Colonic mucosa (tissue), 4 donors: ENCODE results near the gene TRPC6. TPM values are rescaled to one million over a fixed set of nuclear protein-coding genes. Genes with fewer than 3 reads are reported as not detected.

Source experiments
- DNase-seq: peaks from one replicate; pipeline ENCODE4 v3.0.0-alpha.2; 2020
- H3K27ac ChIP-seq: fragments of 200-600 bp; one replicate; pipeline ENCODE4 v1.8.0; 2021
- H3K27me3 ChIP-seq: fragments of 200-600 bp; one replicate; pipeline ENCODE4 v1.8.0; 2021
- H3K36me3 ChIP-seq: fragments of 200-600 bp; one replicate; pipeline ENCODE4 v1.8.0; 2021
- H3K4me1 ChIP-seq: fragments of 200-600 bp; one replicate; pipeline ENCODE4 v1.8.0; 2021; ENCODE audit warnings: mild to moderate bottlenecking
- H3K4me3 ChIP-seq: fragments of 200-600 bp; one replicate; pipeline ENCODE4 v1.8.0; 2021
- H3K9ac ChIP-seq, 2 donors: one replicate each; pipeline ENCODE4 v1.7.0; 2013; ENCODE audit warnings: control low read depth in 2 of 2, low read depth in 2 of 2, low read length in 2 of 2
- H3K9me3 ChIP-seq: fragments of 200-600 bp; one replicate; pipeline ENCODE4 v1.8.0; 2021
- intact Hi-C: fragments of 100-400 bp; cut with DNase I; formaldehyde crosslinking; loops from one replicate; pipeline ENCODE4 v1.14.1; 2022
- total RNA-seq, 2 donors: library from RNA; stranded (reverse); fragmentation: NEBNext Ultra II Directional in 1 of 2; extraction: Animal tissue kit (Norgen Biotek cat#: 25700) in 1 of 2; gene quantifications; one replicate each; pipeline ENCODE4 v1.2.1, GENCODE V29; 2021
- TF ChIP-seq, protein P1 (sequence below): fragments of 200-600 bp; IDR thresholded peaks from one replicate; pipeline ENCODE4 v1.8.0; 2022; ENCODE audit warnings: antibody characterized with exemption, mild to moderate bottlenecking
- donor health status: healthy.
- donor health status: DM: no; HTN: no; CAD: no.
- donor health status: DM: no; HTN: no; CAD: no.

The TRPC6 gene
- total RNA-seq, 2 donors from 2014 or later, result 0.37 to 0.96 TPM

GRCh38 chr11:101446238-101446637, 137.6 kb downstream of the TRPC6 start:
- TF ChIP-seq, protein P1, sequence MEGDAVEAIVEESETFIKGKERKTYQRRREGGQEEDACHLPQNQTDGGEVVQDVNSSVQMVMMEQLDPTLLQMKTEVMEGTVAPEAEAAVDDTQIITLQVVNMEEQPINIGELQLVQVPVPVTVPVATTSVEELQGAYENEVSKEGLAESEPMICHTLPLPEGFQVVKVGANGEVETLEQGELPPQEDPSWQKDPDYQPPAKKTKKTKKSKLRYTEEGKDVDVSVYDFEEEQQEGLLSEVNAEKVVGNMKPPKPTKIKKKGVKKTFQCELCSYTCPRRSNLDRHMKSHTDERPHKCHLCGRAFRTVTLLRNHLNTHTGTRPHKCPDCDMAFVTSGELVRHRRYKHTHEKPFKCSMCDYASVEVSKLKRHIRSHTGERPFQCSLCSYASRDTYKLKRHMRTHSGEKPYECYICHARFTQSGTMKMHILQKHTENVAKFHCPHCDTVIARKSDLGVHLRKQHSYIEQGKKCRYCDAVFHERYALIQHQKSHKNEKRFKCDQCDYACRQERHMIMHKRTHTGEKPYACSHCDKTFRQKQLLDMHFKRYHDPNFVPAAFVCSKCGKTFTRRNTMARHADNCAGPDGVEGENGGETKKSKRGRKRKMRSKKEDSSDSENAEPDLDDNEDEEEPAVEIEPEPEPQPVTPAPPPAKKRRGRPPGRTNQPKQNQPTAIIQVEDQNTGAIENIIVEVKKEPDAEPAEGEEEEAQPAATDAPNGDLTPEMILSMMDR, result no peak
- no peak for DNase-seq
- no peak overlapping the region for H3K9ac ChIP-seq
- H3K36me3 ChIP-seq, result no peaks in the 10 kb centered on the region
- H3K27ac ChIP-seq, result no peak overlapping the region
- no peaks in the 10 kb centered on the region for H3K27me3 ChIP-seq
- intact Hi-C loops, result no loop called here
- H3K9me3 ChIP-seq, result no peaks in the 10 kb centered on the region
- H3K4me1 ChIP-seq, result no peaks in the 10 kb centered on the region
- H3K4me3 ChIP-seq, result no peak overlapping the region

DNA sequence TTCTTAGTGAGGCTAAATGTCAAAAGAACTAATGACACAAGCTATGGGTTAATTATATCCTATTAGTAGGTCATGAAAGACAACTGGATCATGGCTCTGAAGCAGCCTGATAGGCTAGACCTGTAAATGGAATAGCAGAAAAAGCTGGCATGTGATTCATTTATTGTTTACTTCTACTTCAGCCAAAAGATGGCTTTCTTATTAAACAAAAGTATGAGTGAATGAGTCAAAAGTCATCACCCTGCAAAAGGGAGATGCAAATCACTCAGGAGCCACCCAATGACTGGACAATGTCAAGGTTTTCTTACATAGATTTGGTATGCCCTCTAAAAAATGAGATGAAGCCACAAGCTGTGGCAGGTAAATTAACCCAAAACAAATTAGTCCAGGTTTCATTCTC, 138.0 kb downstream of the TRPC6 start:
- TF ChIP-seq, protein P1, result no peak
- no peak for DNase-seq
- no peaks in the 10 kb centered on the region for H3K9me3 ChIP-seq
- H3K9ac ChIP-seq, result no peak overlapping the region
- H3K27me3 ChIP-seq, result no peaks in the 10 kb centered on the region
- H3K4me3 ChIP-seq, result no peak overlapping the region
- intact Hi-C loops, result no loop called here
- H3K4me1 ChIP-seq, result no peaks in the 10 kb centered on the region
- H3K27ac ChIP-seq, result no peak overlapping the region
- no peaks in the 10 kb centered on the region for H3K36me3 ChIP-seq

DNA sequence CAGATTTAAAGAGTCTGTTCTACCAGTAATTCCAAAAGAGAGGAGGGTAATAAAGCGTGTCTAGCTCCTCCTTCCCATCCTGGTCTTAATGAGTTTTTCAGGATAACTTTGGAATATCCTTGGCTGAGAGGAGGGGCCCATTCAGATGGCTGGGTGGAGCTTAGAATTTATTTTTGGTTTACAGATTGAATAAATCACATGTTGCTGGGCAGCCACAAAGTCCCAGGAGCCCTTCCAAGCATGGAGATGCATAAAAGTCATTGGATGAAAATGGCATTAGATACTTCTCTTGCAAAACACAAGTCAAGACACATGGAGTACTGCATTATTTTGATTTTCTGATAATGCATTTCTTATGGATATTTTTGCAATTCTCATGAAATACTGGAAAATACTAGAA, 139.0 kb downstream of the TRPC6 start:
- DNase-seq, result no peak
- Histone ChIP-seq H3K4me1 (no peaks in the 10 kb centered on the region), H3K4me3 (no peak overlapping the region), H3K27ac (no peak overlapping the region), H3K27me3 (no peaks in the 10 kb centered on the region), H3K9me3 (no peaks in the 10 kb centered on the region), H3K9ac (no peak overlapping the region), H3K36me3 (no peaks in the 10 kb centered on the region)
- intact Hi-C loops, result no loop called here
- TF ChIP-seq, protein P1, result no peak

DNA sequence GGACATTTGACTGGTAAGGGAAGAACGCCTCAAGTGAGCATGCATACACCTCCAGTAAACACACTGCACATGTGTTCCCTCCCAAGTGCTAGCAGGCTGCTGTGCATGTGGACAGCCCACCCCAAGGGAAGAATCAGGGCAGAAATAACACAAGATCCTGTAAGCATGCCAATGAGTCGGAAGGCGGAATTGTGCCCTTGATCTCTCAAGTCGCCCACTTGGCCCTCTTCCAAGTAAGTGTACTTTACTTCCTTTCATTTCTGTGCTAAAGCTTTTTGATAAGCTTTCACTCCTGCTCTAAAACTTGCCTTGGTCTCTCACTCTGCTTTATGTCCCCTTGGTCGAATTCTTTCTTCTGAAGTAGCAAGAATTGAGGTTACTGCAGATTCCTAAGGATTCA, 139.6 kb downstream of the TRPC6 start:
- Histone ChIP-seq H3K9ac (no peak overlapping the region), H3K27me3 (no peaks in the 10 kb centered on the region), H3K36me3 (no peaks in the 10 kb centered on the region), H3K4me3 (no peak overlapping the region), H3K27ac (no peak overlapping the region), H3K9me3 (no peaks in the 10 kb centered on the region), H3K4me1 (no peaks in the 10 kb centered on the region)
- peak; percentile 27 for DNase-seq
- intact Hi-C loops, result no loop called here
- TF ChIP-seq, protein P1, result no peak

DNA sequence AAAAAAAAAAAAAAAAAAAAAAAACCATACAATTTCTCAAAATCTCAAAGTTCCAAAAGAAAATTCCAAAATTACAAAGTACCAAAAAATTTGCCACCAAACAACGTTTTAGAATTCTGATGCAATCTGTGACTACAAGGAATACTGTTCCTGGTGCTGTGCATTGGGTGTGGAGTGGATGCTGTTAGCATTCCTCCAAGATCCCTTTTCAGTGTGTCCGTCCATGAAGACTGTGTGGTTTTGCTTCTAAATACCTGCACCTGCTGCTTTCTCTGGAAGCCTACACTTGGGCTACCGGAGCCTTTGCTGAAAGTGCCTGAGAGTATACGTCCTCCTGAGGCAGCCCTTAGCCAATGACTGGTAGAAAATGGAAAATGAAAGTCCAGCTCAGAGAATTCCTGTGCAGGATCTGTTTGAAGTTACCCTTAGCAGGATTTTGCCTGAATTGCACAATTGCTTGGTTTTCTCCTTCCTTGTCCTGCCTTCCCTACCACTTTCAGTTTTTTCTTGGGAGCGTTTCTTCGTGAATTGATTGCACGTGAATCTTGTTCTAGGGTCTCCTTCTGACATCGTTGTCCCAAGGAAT, 140.8 kb downstream of the TRPC6 start:
- no peak for DNase-seq
- Histone ChIP-seq H3K36me3 (no peaks in the 10 kb centered on the region), H3K27ac (no peak overlapping the region), H3K9me3 (no peaks in the 10 kb centered on the region), H3K4me1 (no peaks in the 10 kb centered on the region), H3K4me3 (no peak overlapping the region), H3K27me3 (no peaks in the 10 kb centered on the region), H3K9ac (no peak overlapping the region)
- TF ChIP-seq, protein P1, result no peak
- intact Hi-C loops, result no loop called here
